Measurements from ENCODE around the gene AP5Z1.

AP5Z1 gene, protein sequence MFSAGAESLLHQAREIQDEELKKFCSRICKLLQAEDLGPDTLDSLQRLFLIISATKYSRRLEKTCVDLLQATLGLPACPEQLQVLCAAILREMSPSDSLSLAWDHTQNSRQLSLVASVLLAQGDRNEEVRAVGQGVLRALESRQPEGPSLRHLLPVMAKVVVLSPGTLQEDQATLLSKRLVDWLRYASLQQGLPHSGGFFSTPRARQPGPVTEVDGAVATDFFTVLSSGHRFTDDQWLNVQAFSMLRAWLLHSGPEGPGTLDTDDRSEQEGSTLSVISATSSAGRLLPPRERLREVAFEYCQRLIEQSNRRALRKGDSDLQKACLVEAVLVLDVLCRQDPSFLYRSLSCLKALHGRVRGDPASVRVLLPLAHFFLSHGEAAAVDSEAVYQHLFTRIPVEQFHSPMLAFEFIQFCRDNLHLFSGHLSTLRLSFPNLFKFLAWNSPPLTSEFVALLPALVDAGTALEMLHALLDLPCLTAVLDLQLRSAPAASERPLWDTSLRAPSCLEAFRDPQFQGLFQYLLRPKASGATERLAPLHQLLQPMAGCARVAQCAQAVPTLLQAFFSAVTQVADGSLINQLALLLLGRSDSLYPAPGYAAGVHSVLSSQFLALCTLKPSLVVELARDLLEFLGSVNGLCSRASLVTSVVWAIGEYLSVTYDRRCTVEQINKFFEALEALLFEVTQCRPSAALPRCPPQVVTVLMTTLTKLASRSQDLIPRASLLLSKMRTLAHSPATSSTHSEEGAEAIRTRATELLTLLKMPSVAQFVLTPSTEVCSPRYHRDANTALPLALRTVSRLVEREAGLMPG

DNA sequence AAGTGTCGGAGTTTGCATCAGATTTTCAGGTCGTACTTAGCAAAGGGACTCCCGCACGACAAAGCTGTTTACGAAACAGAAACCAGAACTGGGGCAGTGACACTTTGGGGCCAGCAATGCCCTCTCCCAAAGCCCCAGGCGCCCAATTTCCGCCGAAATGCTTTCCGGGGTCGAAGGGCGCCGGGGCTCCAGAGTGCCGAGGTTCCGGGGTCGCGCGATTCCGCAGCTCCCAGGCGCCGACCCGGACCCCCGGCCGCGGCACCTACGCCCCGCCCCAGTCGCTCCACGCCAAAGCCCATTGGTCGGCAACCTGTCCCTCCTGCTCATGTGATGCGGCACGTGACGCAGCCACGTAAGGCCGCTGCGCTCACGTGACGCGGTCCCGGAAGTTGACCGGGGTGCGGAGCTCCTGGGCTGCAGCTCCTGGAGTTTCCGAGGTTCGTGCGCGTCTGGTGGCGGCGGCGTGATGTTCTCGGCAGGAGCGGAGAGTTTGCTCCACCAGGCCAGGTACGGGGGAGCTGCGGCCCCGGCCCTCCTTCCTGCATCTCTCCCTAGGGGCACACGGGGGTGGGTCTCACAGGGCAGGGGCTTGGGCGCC lies at the start of gene AP5Z1:
Gene AP5Z1 (plus strand): TSS at position 374 of the 598 bp plus-strand sequence. CDS start 93 bp downstream, at position 467.
- TF ChIP-seq, protein P1, sequence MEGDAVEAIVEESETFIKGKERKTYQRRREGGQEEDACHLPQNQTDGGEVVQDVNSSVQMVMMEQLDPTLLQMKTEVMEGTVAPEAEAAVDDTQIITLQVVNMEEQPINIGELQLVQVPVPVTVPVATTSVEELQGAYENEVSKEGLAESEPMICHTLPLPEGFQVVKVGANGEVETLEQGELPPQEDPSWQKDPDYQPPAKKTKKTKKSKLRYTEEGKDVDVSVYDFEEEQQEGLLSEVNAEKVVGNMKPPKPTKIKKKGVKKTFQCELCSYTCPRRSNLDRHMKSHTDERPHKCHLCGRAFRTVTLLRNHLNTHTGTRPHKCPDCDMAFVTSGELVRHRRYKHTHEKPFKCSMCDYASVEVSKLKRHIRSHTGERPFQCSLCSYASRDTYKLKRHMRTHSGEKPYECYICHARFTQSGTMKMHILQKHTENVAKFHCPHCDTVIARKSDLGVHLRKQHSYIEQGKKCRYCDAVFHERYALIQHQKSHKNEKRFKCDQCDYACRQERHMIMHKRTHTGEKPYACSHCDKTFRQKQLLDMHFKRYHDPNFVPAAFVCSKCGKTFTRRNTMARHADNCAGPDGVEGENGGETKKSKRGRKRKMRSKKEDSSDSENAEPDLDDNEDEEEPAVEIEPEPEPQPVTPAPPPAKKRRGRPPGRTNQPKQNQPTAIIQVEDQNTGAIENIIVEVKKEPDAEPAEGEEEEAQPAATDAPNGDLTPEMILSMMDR (conservative IDR thresholded peaks at IDR 0.05; ENCODE audit: low read depth), result no peak
- POLR2A ChIA-PET (ENCODE audit: low non-redundant PET), result interaction anchor here (0.6 to 0.7 kb wide), 3 partner anchors 8 to 408 kb away, joined by 3 to 4 read pairs (median 4); no protein-coding TSS in a partner anchor

GRCh38 chr7:4725850-4726450 lies 49.5 kb upstream of the AP5Z1 start:
- CTCF ChIA-PET, result interaction anchor here (0.6 kb wide), 1 partner anchor 49 kb away, joined by 3 read pairs; no protein-coding TSS in a partner anchor
- peak overlapping the region; percentile 85 for H3K27ac ChIP-seq
- POLR2A ChIA-PET (ENCODE audit: low non-redundant PET), result no interaction called here

More for the DNA sequence above, at the start of gene AP5Z1:
- CTCF ChIA-PET, result interaction anchor here (0.6 to 1.1 kb wide), 6 partner anchors 12 to 468 kb away, joined by 3 to 5 read pairs (median 3); no protein-coding TSS in a partner anchor
- peak within 1 kb of the TSS; percentile 87 for H3K27ac ChIP-seq
- DNase-seq (ENCODE audit: low spot score), result peak; percentile 99

GRCh38 chr7:4726566-4726965 lies 48.9 kb upstream of the AP5Z1 start:
- DNase-seq (ENCODE audit: low spot score), result no peak
- peak overlapping the region; percentile 85; the same call in 1 of the 2 replicates for H3K27ac ChIP-seq
- ChIA-PET POLR2A (ENCODE audit: low non-redundant PET) (no interaction called here), CTCF (interaction anchor here (0.6 kb wide), 1 partner anchor 48 kb away, joined by 3 read pairs; no protein-coding TSS in a partner anchor)
- TF ChIP-seq, protein P1 (conservative IDR thresholded peaks at IDR 0.05; ENCODE audit: low read depth), result no peak

More at GRCh38 chr7:4725850-4726450, 49.5 kb upstream of the AP5Z1 start:
- DNase-seq (ENCODE audit: low spot score), result no peak
- TF ChIP-seq, protein P1 (conservative IDR thresholded peaks at IDR 0.05; ENCODE audit: low read depth), result no peak

- no peak for DNase-seq (ENCODE audit: low spot score)
- CTCF ChIA-PET, result interaction anchor here (0.5 kb wide), 1 partner anchor 70 kb away, joined by 3 read pairs; no protein-coding TSS in a partner anchor
- POLR2A ChIA-PET (ENCODE audit: low non-redundant PET), result no interaction called here
- TF ChIP-seq, protein P1 (conservative IDR thresholded peaks at IDR 0.05; ENCODE audit: low read depth), result no peak
- H3K27ac ChIP-seq, result peak overlapping the region; percentile 20
Observed at GRCh38 chr7:4727914-4728705, 47.3 kb upstream of the AP5Z1 start.

DNA sequence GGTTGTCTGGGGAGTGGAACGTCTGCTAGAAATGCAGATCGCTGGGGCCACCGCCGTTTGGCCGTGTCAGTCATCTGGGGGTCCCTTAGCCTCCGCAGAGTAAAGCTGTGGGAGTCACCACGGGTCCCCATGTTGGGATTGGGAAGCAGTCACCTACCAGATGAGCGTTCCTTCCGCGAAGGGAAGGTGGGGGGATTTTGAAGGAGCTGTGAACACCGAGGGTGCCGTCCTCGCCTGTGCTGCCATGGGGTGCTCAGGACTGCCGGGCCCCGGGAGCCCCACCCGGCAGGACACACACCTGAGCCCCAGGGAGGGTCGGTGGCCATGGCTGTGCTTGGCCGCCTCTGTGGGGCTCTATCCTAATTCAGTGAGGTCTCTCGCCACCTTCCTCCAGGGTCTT lies 46.2 kb upstream of the AP5Z1 start:
- ChIA-PET POLR2A (ENCODE audit: low non-redundant PET) (no interaction called here), CTCF (interaction anchor here (1.0 kb wide), 1 partner anchor 88 kb away, joined by 4 read pairs; no protein-coding TSS in a partner anchor)
- TF ChIP-seq, protein P1 (conservative IDR thresholded peaks at IDR 0.05; ENCODE audit: low read depth), result no peak

More for the DNA sequence above, 46.2 kb upstream of the AP5Z1 start:
- no peak overlapping the region for H3K27ac ChIP-seq
- no peak for DNase-seq (ENCODE audit: low spot score)
